Panc1 (cell line): ENCODE results near the gene PKP2.

Experiments used
- POLR2AphosphoS5 ChIP-seq: IDR thresholded peaks from 2 replicates; pipeline ENCODE4 v1.6.1; 2012; ENCODE audit warnings: mild to moderate bottlenecking, low read depth, low read length, moderate library complexity
- SIN3A ChIP-seq: IDR thresholded peaks from 2 replicates; pipeline ENCODE4 v1.6.1; 2012; ENCODE audit warnings: low read depth, mild to moderate bottlenecking, low read length, moderate library complexity, borderline replicate concordance; ENCODE audit not compliant: insufficient read depth
- TCF7L2 ChIP-seq: IDR thresholded peaks from 2 replicates; pipeline ENCODE4 v1.6.1; 2011; ENCODE audit warnings: mild to moderate bottlenecking, low read depth, low read length, inconsistent platforms
- TF ChIP-seq, protein P1 (sequence below): fragments of 450-650 bp; IDR thresholded peaks from 2 replicates; pipeline ENCODE4 v1.5.1; 2017; ENCODE audit warnings: mild to moderate bottlenecking
- TF ChIP-seq, protein P2 (sequence below), 2 experiments: IDR thresholded peaks; 2 replicates each; pipeline ENCODE4 v1.6.1; 2011 to 2012; ENCODE audit warnings: low read depth in 2 of 2, control low read depth in 1 of 2, low read length in 1 of 2, mild to moderate bottlenecking in 1 of 2, moderate library complexity in 1 of 2; ENCODE audit not compliant: insufficient read depth in 1 of 2

- no peak for TF ChIP-seq POLR2AphosphoS5
- TF ChIP-seq, protein P1, sequence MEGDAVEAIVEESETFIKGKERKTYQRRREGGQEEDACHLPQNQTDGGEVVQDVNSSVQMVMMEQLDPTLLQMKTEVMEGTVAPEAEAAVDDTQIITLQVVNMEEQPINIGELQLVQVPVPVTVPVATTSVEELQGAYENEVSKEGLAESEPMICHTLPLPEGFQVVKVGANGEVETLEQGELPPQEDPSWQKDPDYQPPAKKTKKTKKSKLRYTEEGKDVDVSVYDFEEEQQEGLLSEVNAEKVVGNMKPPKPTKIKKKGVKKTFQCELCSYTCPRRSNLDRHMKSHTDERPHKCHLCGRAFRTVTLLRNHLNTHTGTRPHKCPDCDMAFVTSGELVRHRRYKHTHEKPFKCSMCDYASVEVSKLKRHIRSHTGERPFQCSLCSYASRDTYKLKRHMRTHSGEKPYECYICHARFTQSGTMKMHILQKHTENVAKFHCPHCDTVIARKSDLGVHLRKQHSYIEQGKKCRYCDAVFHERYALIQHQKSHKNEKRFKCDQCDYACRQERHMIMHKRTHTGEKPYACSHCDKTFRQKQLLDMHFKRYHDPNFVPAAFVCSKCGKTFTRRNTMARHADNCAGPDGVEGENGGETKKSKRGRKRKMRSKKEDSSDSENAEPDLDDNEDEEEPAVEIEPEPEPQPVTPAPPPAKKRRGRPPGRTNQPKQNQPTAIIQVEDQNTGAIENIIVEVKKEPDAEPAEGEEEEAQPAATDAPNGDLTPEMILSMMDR, result no peak
- no peak for TF ChIP-seq SIN3A
- TF ChIP-seq, protein P2, sequence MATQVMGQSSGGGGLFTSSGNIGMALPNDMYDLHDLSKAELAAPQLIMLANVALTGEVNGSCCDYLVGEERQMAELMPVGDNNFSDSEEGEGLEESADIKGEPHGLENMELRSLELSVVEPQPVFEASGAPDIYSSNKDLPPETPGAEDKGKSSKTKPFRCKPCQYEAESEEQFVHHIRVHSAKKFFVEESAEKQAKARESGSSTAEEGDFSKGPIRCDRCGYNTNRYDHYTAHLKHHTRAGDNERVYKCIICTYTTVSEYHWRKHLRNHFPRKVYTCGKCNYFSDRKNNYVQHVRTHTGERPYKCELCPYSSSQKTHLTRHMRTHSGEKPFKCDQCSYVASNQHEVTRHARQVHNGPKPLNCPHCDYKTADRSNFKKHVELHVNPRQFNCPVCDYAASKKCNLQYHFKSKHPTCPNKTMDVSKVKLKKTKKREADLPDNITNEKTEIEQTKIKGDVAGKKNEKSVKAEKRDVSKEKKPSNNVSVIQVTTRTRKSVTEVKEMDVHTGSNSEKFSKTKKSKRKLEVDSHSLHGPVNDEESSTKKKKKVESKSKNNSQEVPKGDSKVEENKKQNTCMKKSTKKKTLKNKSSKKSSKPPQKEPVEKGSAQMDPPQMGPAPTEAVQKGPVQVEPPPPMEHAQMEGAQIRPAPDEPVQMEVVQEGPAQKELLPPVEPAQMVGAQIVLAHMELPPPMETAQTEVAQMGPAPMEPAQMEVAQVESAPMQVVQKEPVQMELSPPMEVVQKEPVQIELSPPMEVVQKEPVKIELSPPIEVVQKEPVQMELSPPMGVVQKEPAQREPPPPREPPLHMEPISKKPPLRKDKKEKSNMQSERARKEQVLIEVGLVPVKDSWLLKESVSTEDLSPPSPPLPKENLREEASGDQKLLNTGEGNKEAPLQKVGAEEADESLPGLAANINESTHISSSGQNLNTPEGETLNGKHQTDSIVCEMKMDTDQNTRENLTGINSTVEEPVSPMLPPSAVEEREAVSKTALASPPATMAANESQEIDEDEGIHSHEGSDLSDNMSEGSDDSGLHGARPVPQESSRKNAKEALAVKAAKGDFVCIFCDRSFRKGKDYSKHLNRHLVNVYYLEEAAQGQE (IDR thresholded peaks at IDR 0.05; ENCODE audit: insufficient read depth in 1 of 2, low read depth in 2 of 2, low read length in 1 of 2), result no peak
- no peak for TF ChIP-seq TCF7L2
Measured at GRCh38 chr12:32847287-32847686, 49.3 kb downstream of the PKP2 start.
